ENCODE results near the gene APBB1. TPM values are rescaled to one million over a fixed set of nuclear protein-coding genes. Genes with fewer than 3 reads are reported as not detected.

APBB1 gene
- polyA plus RNA-seq, 1 experiment: 62.5 TPM

- POLR2A ChIA-PET: no interaction called here
Measured at GRCh38 chr11:6351782-6352382, 67.0 kb downstream of the APBB1 start.

DNA sequence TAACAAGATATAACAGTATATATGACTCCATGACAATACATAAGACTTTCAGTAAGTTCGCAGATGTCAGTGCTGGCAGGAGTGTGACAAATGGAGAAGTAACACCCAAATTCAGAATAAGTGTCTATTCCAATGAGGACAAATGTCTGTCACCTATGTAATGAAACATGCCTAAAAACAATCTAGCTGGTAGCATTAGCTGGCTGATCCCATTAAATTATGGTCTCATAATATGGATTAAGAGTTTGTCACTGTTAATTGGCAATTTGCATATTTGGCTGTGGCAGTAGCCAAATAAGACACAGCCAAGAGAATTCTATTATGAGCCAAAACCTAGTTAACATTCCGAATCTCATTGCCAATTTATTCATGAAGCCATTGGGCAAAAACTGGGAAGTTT, 68.4 kb downstream of the APBB1 start:
- POLR2A ChIA-PET: no interaction called here
- Histone ChIP-seq H3K27me3 (ENCODE audit: control insufficient read depth, insufficient read depth, low read length) (no peaks in the 10 kb centered on the region), H3K4me3 (ENCODE audit: low read depth, low read length) (no peak overlapping the region), H3K36me3 (ENCODE audit: control insufficient read depth, insufficient read depth, low read length) (no peaks in the 10 kb centered on the region)
- no peak for DNase-seq (ENCODE audit: low read depth)
- CTCF ChIA-PET: interaction anchor here (1.0 to 9.2 kb wide), 5 partner anchors 17 to 97 kb away, joined by 3 to 138 read pairs (median 6); no protein-coding TSS in a partner anchor
- TF ChIP-seq, protein P1, sequence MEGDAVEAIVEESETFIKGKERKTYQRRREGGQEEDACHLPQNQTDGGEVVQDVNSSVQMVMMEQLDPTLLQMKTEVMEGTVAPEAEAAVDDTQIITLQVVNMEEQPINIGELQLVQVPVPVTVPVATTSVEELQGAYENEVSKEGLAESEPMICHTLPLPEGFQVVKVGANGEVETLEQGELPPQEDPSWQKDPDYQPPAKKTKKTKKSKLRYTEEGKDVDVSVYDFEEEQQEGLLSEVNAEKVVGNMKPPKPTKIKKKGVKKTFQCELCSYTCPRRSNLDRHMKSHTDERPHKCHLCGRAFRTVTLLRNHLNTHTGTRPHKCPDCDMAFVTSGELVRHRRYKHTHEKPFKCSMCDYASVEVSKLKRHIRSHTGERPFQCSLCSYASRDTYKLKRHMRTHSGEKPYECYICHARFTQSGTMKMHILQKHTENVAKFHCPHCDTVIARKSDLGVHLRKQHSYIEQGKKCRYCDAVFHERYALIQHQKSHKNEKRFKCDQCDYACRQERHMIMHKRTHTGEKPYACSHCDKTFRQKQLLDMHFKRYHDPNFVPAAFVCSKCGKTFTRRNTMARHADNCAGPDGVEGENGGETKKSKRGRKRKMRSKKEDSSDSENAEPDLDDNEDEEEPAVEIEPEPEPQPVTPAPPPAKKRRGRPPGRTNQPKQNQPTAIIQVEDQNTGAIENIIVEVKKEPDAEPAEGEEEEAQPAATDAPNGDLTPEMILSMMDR (IDR thresholded peaks at IDR 0.05; ENCODE audit: insufficient read depth, low read depth, low read length): no peak

More at GRCh38 chr11:6351782-6352382, 67.0 kb downstream of the APBB1 start:
- TF ChIP-seq, protein P1 (IDR thresholded peaks at IDR 0.05; ENCODE audit: insufficient read depth, low read depth, low read length): no peak
- Histone ChIP-seq H3K36me3 (ENCODE audit: control insufficient read depth, insufficient read depth, low read length) (no peaks in the 10 kb centered on the region), H3K4me3 (ENCODE audit: low read depth, low read length) (no peak overlapping the region), H3K27me3 (ENCODE audit: control insufficient read depth, insufficient read depth, low read length) (no peaks in the 10 kb centered on the region)
- DNase-seq (ENCODE audit: low read depth): no peak
- CTCF ChIA-PET: interaction anchor here (0.8 to 9.2 kb wide), 13 partner anchors 10 to 110 kb away, joined by 3 to 138 read pairs (median 6); no protein-coding TSS in a partner anchor

- Histone ChIP-seq H3K36me3 (ENCODE audit: control insufficient read depth, insufficient read depth, low read length) (no peaks in the 10 kb centered on the region), H3K27me3 (ENCODE audit: control insufficient read depth, insufficient read depth, low read length) (no peaks in the 10 kb centered on the region), H3K4me3 (ENCODE audit: low read depth, low read length) (no peak overlapping the region)
- POLR2A ChIA-PET: no interaction called here
- CTCF ChIA-PET: interaction anchor here (1.1 to 6.0 kb wide), 3 partner anchors 97 to 327 kb away, joined by 4 to 138 read pairs (median 5); no protein-coding TSS in a partner anchor
- no peak for DNase-seq (ENCODE audit: low read depth)
- TF ChIP-seq, protein P1 (IDR thresholded peaks at IDR 0.05; ENCODE audit: insufficient read depth, low read depth, low read length): no peak
Measured at GRCh38 chr11:6350043-6350442, 68.9 kb downstream of the APBB1 start.

GRCh38 chr11:6345366-6345765, 73.5 kb downstream of the APBB1 start:
- POLR2A ChIA-PET: no interaction called here
- DNase-seq (ENCODE audit: low read depth): no peak
- TF ChIP-seq, protein P1 (IDR thresholded peaks at IDR 0.05; ENCODE audit: insufficient read depth, low read depth, low read length): no peak
- no peak overlapping the region for H3K4me3 ChIP-seq (ENCODE audit: low read depth, low read length)
- CTCF ChIA-PET: interaction anchor here (0.8 to 5.1 kb wide), 7 partner anchors 9 to 91 kb away, joined by 3 to 39 read pairs (median 4); no protein-coding TSS in a partner anchor
- no peaks in the 10 kb centered on the region for H3K27me3 ChIP-seq (ENCODE audit: control insufficient read depth, insufficient read depth, low read length)
- H3K36me3 ChIP-seq (ENCODE audit: control insufficient read depth, insufficient read depth, low read length): no peaks in the 10 kb centered on the region

Other genes with a start within 250 kb of the APBB1 start
- gene OR52B2, start 248.8 kb downstream of the APBB1 start, polyA plus RNA-seq (2011; rRNA removed): not detected in 2 replicates
- gene OR52W1, start 219.9 kb downstream of the APBB1 start, polyA plus RNA-seq (2011; rRNA removed): not detected in 2 replicates
- gene C11orf42, start 213.5 kb downstream of the APBB1 start, polyA plus RNA-seq (2011; rRNA removed): not detected in 2 replicates
- gene FHIP1B, start 184.5 kb downstream of the APBB1 start, polyA plus RNA-seq (2011; rRNA removed): 22.1 and 30.6 TPM in 2 replicates
- gene CNGA4, start 180.0 kb downstream of the APBB1 start, polyA plus RNA-seq (2011; rRNA removed): 0.11 TPM in 1 of 2 replicates, not detected in the other
- not detected in 2 replicates for gene CCKBR, start 159.3 kb downstream of the APBB1 start, polyA plus RNA-seq (2011; rRNA removed)
- gene CAVIN3, start 98.6 kb downstream of the APBB1 start, polyA plus RNA-seq (2011; rRNA removed): 81.8 and 134 TPM in 2 replicates
- gene SMPD1, start 28.6 kb downstream of the APBB1 start, polyA plus RNA-seq (2011; rRNA removed): 76.1 and 118 TPM in 2 replicates
- 0.82 and 0.87 TPM in 2 replicates for gene HPX, start 21.9 kb upstream of the APBB1 start, polyA plus RNA-seq (2011; rRNA removed)
- 8.2 and 10.4 TPM in 2 replicates for gene TRIM3, start 54.8 kb upstream of the APBB1 start, polyA plus RNA-seq (2011; rRNA removed)
- gene ARFIP2, start 62.2 kb upstream of the APBB1 start, polyA plus RNA-seq (2011; rRNA removed): 86.5 and 103 TPM in 2 replicates
- gene TIMM10B, start 62.4 kb upstream of the APBB1 start, polyA plus RNA-seq (2011; rRNA removed): 29.4 and 32.5 TPM in 2 replicates
- 2.3 and 3.1 TPM in 2 replicates for gene DNHD1, start 78.2 kb upstream of the APBB1 start, polyA plus RNA-seq (2011; rRNA removed)
- 9.9 and 14.4 TPM in 2 replicates for gene RRP8, start 184.5 kb upstream of the APBB1 start, polyA plus RNA-seq (2011; rRNA removed)
- 449 and 654 TPM in 2 replicates for gene ILK, start 184.7 kb upstream of the APBB1 start, polyA plus RNA-seq (2011; rRNA removed)
- 158 and 205 TPM in 2 replicates for gene TAF10, start 193.1 kb upstream of the APBB1 start, polyA plus RNA-seq (2011; rRNA removed)
- gene TPP1, start 200.3 kb upstream of the APBB1 start, polyA plus RNA-seq (2011; rRNA removed): 69.7 and 77.6 TPM in 2 replicates
- 2.5 and 7.3 TPM in 2 replicates for gene DCHS1, start 236.7 kb upstream of the APBB1 start, polyA plus RNA-seq (2011; rRNA removed)

All from BJ (cell line).